Fibroblast of skin of right biceps (primary cell): ENCODE measurements around the gene HSPA1B.
"Not testable (repeated sequence)": the region's sequence is repeated elsewhere in the genome, so short reads cannot be mapped to it uniquely, and the experiment has no call there.

Source experiments
- DNase-seq: peaks from one replicate; pipeline ENCODE4 v3.0.0-alpha.2; 2013

The HSPA1B gene

GRCh38 chr6:31860349-31860748 lies 32.8 kb downstream of the HSPA1B start:
- no peak for DNase-seq

GRCh38 chr6:31861150-31861549 lies 33.6 kb downstream of the HSPA1B start:
- no peak for DNase-seq

- no peak for DNase-seq
Observed at GRCh38 chr6:31861919-31862343, 34.4 kb downstream of the HSPA1B start.

- DNase-seq = peak; percentile 100
Observed at GRCh38 chr6:31862344-31863235, 35.1 kb downstream of the HSPA1B start, which contains the start of gene NEU1. NEU1 (minus strand) TSS chr6:31862821; CDS start chr6:31862776, 45 bp downstream.

GRCh38 chr6:31864123-31864562 lies 36.6 kb downstream of the HSPA1B start:
- DNase-seq = not testable (repeated sequence)

- no peak for DNase-seq
Observed at GRCh38 chr6:31864818-31865204, 37.3 kb downstream of the HSPA1B start.

- DNase-seq = no peak
Observed at GRCh38 chr6:31865205-31866118, 37.9 kb downstream of the HSPA1B start.

- DNase-seq = not testable (repeated sequence)
Observed at GRCh38 chr6:31868658-31868971, 41.1 kb downstream of the HSPA1B start.

GRCh38 chr6:31869343-31869742 lies 41.8 kb downstream of the HSPA1B start:
- no peak for DNase-seq

GRCh38 chr6:31870385-31870921 lies 42.9 kb downstream of the HSPA1B start:
- DNase-seq = no peak

- peak; percentile 56 for DNase-seq
Observed at GRCh38 chr6:31871046-31871659, 43.6 kb downstream of the HSPA1B start.

GRCh38 chr6:31874084-31874670 lies 46.6 kb downstream of the HSPA1B start:
- no peak for DNase-seq

GRCh38 chr6:31874836-31875572 lies 47.5 kb downstream of the HSPA1B start:
- no peak for DNase-seq

GRCh38 chr6:31875877-31876276 lies 48.3 kb downstream of the HSPA1B start:
- DNase-seq = no peak

- DNase-seq = no peak
Observed at GRCh38 chr6:31876357-31876756, 48.8 kb downstream of the HSPA1B start.

GRCh38 chr6:31877125-31877650 lies 49.6 kb downstream of the HSPA1B start:
- no peak for DNase-seq

- DNase-seq = no peak
Observed at GRCh38 chr6:31877651-31878161, 50.2 kb downstream of the HSPA1B start.

GRCh38 chr6:31878222-31878621 lies 50.7 kb downstream of the HSPA1B start:
- no peak for DNase-seq

GRCh38 chr6:31878726-31879125 lies 51.2 kb downstream of the HSPA1B start, which contains the start of gene SLC44A4:
SLC44A4 (minus strand) TSS chr6:31878997; CDS start chr6:31878980, 17 bp downstream.
- no peak for DNase-seq

- no peak for DNase-seq
Observed at GRCh38 chr6:31879143-31879542, 51.6 kb downstream of the HSPA1B start.
